Ishikawa (cell line): ENCODE results near the gene EXOC4.

Source experiments
- CEBPB ChIP-seq: IDR thresholded peaks from 2 replicates; pipeline ENCODE4 v1.6.1; 2012
- CREB1 ChIP-seq: IDR thresholded peaks from 2 replicates; pipeline ENCODE4 v1.6.1; 2012; ENCODE audit warnings: low read depth
- EGR1 ChIP-seq: IDR thresholded peaks from 2 replicates; pipeline ENCODE4 v1.6.1; 2012
- EP300 ChIP-seq: IDR thresholded peaks from 2 replicates; pipeline ENCODE4 v1.6.1; 2012; ENCODE audit warnings: borderline replicate concordance
- FOXM1 ChIP-seq: IDR thresholded peaks from 2 replicates; pipeline ENCODE4 v1.6.1; 2012; ENCODE audit warnings: low read depth, borderline replicate concordance
- MAX ChIP-seq: IDR thresholded peaks from 2 replicates; pipeline ENCODE4 v1.6.1; 2012
- NFIC ChIP-seq: IDR thresholded peaks from 2 replicates; pipeline ENCODE4 v1.6.1; 2012
- RAD21 ChIP-seq: IDR thresholded peaks from 2 replicates; pipeline ENCODE4 v1.6.1; 2012; ENCODE audit warnings: low read depth
- REST ChIP-seq: IDR thresholded peaks from 2 replicates; pipeline ENCODE4 v1.6.1; 2012; ENCODE audit warnings: low read depth, mild to moderate bottlenecking
- TAF1 ChIP-seq: IDR thresholded peaks from 2 replicates; pipeline ENCODE4 v1.6.1; 2012; ENCODE audit warnings: low read depth, mild to moderate bottlenecking
- TCF12 ChIP-seq: IDR thresholded peaks from 2 replicates; pipeline ENCODE4 v1.6.1; 2012; ENCODE audit warnings: low read depth
- TEAD4 ChIP-seq: IDR thresholded peaks from 2 replicates; pipeline ENCODE4 v1.6.1; 2012
- USF1 ChIP-seq: IDR thresholded peaks from 2 replicates; pipeline ENCODE4 v1.6.1; 2012
- YY1 ChIP-seq: IDR thresholded peaks from 2 replicates; pipeline ENCODE4 v1.6.1; 2012; ENCODE audit warnings: low read depth
- ZBTB7A ChIP-seq: IDR thresholded peaks from 2 replicates; pipeline ENCODE4 v1.6.1; 2012; ENCODE audit warnings: low read depth

EXOC4 gene

GRCh38 chr7:133805426-133805825 is 552.5 kb downstream of the EXOC4 start:
- TF ChIP-seq MAX = no peak
- TF ChIP-seq NFIC = no peak
- TF ChIP-seq EGR1 = no peak
- no peak for TF ChIP-seq ZBTB7A
- no peak for TF ChIP-seq CREB1
- no peak for TF ChIP-seq TAF1
- no peak for TF ChIP-seq USF1
- TF ChIP-seq CEBPB = no peak
- TF ChIP-seq RAD21 = no peak
- no peak for TF ChIP-seq REST
- no peak for TF ChIP-seq TEAD4
- TF ChIP-seq EP300 = no peak
- no peak for TF ChIP-seq TCF12
- no peak for TF ChIP-seq FOXM1
- TF ChIP-seq YY1 = no peak

GRCh38 chr7:133807624-133808492 is 555.0 kb downstream of the EXOC4 start:
- TF ChIP-seq REST (no peak), EP300 (no peak), EGR1 (no peak), TCF12 (no peak), CREB1 (no peak), USF1 (no peak), TEAD4 (no peak), ZBTB7A (no peak), FOXM1 (no peak), CEBPB (no peak), YY1 (no peak), MAX (no peak), TAF1 (no peak), RAD21 (no peak), NFIC (no peak)

GRCh38 chr7:133808493-133808866 is 555.6 kb downstream of the EXOC4 start:
- TF ChIP-seq TAF1 (no peak), TEAD4 (no peak), FOXM1 (no peak), REST (no peak), TCF12 (no peak), NFIC (no peak), CREB1 (no peak), ZBTB7A (no peak), EP300 (no peak), EGR1 (no peak), CEBPB (no peak), RAD21 (no peak), YY1 (no peak), MAX (no peak), USF1 (no peak)
